GM21717 (cell line): ENCODE measurements around the gene STX3.
"Not testable (repeated sequence)": the region's sequence is repeated elsewhere in the genome, so short reads cannot be mapped to it uniquely, and the experiment has no call there.

Experiments used
- ATAC-seq: cut with Tn5 transposase; IDR thresholded peaks from one replicate; pipeline ENCODE4 v1.9.1; 2021; ENCODE audit warnings: mild to moderate bottlenecking, moderate library complexity; ENCODE audit not compliant: unreplicated experiment

The STX3 gene

DNA sequence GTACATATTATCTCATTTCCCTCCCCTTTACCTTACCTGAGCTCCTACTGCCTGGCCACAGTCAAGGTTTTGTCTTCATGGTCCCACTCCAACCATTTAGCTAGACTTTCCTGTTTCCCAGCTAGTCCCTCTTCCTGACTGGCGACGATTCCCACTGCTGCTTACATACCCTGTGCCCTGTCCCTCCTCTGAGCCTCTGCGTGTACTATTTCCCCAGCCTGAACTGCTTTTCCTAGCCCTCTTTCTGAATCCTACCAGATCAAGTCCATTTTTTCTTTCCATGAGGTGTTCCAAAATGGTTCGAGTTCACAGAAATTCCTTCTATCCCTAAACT lies 32.0 kb downstream of the STX3 start:
- no peak for ATAC-seq

DNA sequence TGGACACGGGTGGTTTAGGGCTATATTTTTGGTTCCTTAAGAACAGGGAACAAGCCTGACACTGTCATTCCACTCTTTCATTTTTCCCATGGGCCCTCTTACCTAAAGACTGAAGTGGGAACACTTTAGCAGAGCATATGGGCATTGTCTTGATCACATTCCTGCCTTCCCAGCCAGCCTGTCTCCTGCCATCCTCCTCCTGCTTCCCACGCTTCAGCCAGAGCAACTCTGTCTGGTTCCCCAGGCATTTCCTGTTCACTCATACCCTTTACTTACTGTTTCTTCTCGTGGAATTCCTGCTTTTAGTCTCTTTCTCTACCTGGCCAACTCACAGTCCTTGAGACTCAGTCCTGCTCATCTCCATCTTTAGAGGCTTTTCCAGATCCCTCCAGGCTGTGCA lies 32.6 kb downstream of the STX3 start:
- ATAC-seq: no peak

DNA sequence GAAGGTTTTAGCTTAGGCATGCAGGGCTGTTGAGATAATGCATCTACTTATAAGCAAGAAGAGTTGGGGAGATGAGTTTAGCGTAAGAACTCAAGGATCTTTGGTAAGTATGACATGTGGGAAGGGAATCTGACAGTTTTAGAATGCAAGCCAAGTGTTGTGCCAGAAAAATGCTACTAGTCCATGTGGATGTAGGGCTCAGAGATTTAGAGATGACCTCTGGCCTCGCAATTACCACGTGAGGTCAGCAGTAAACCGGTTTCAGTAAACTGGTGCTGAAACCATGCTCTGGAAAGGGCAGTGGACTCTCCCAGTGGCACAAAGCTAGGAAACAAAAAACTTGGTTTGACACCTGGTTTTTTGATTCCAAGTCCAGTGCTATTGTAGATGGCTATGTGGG lies 36.5 kb downstream of the STX3 start:
- ATAC-seq: no peak

DNA sequence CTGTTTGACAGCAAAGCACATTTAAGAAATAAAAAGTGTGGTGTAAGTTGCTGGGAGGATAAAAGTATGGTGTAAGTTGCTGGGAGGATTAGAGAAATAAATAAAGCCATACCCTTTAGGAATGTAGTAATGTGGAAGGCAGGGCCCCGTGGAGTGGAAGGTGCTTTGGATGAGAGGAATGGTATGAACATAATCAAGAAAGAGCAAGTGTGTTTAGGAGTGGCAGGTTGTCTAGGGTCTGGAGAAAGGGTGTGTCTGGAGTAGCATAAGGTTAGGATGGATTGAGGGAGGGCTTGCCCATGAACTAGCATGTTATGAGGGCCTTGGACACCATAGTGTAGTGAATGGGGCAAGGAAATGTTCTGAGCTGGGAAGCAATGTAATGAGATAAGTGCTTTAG lies 37.3 kb downstream of the STX3 start:
- no peak for ATAC-seq

DNA sequence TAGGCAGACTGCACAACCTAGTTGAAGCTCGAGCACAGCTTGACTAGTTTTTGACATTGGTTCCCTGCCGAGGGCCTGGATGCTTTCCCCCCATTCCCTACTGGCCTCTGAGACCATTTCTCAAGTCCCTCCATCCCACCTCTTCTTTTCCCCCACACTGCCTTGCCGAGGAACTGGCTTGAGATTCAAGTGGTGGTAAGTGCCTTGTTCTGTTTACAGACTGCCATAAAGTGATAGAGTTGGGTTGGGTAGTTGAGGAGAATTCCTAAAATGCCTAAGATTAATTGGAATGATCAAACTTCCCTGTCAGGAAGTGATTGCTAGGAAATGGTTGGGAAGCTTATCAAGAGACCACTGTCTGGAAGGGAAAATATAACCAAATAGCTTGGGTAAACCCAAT lies 39.2 kb downstream of the STX3 start:
- no peak for ATAC-seq

DNA sequence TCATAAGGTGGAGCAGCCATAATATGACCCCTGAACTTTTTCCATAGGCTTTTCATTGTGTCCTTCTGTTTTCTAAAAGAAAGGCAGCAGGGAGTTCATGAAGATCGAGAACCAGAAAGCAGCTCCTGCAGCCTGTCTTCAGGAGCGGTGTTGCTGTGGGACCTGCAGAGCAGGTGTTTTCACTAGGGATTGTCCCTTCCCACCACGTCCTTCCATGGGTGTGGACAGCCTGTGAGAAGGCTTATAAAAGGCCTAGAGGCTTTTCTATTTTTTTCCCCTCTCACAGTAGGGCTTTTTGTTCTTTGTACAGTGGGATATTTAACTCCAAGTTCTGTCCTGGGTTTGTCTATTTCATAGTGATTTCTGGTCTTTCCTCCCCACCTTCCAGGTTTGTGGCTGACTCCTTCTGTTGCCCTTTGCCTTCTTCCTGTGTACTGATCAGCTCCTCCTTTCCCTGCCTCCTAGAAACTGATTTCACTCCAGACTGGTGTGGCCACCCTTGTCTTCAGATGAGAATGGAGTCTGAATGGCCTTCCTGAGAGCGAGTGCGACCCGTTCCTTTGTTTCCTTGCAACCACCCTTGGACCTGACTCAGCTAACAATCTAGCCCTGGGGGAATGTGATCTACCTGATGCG lies 45.3 kb downstream of the STX3 start:
- no peak for ATAC-seq

DNA sequence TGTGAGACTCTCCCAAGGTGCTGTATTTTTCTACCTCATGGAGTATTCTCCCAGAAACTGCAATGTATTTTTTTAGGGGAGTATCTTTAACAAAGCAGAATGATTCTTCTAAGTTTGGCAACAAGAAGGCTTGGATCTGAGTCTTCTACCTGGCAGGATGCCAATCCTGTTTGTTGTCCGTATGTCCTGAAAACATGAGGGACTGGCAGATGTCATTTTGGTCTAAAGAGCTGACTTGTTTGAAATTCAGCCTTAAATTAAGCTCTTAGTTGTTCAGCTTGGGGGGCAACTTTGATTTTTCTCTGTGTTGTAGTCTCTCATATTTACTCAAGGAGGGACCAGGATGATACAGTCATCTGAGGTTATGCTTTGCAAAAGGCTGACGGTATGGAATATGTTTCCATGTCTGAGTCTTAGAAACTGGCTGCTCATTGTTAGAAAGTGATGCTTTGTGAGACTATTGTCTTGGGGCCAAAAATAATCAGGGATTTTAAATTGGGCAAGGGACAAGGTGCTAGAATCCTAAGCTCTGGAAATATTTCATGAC lies 46.1 kb downstream of the STX3 start:
- ATAC-seq: no peak

DNA sequence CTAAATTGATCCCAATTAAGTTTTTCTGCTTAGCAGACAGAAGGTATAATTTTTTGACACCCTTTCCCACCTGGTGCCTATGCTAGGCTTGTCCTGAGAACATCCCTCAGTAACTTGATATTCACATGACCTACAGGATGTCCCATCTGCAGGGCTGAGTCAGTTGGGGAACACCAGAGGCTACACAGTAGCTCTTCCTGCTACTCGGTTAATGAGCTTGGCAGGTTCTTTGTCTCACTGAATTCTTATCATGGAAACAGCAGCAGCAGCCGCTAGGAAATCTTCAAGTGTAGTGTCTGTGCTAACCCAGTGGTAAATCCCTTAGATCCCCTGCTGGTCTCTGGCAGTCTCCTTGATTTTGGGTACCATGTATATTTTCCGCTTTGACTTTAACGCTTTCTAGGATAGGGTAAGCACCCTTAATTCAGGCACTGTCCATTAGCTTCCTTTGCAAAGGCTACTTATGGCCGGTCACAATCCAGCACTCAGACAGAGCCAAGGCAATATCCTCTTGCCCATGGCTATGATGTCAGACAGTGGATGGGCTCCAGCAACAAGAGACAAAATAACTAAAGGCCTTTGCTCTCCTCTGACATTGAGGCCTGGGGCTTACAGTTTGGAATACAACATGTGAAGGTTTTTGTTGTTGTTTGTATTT lies 46.9 kb downstream of the STX3 start:
- ATAC-seq: no peak

DNA sequence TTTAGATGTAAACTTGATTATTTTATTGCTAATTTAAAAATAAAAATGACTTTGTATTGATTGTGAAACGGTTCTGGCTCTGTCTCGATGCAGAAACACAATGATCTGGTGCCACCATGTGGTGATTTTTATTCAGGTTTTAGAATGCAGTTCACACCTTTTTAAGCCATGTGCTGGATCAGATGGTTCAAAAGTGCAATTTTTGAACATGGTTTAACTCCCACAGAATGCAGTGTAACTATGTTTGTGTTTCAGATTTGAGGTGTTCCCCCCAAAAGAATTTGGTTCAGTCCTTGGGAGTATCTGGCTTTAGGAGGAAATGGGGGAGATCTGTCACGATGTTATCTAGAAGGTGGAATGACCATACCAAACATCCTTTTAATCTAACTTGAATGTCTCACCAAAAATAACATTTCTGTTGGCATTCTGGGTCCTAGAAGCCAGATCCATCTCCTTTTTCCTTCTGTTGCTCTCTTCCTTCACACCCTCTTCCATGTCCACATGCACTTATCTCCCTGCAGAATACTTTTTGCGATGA lies 47.5 kb downstream of the STX3 start:
- ATAC-seq: no peak

DNA sequence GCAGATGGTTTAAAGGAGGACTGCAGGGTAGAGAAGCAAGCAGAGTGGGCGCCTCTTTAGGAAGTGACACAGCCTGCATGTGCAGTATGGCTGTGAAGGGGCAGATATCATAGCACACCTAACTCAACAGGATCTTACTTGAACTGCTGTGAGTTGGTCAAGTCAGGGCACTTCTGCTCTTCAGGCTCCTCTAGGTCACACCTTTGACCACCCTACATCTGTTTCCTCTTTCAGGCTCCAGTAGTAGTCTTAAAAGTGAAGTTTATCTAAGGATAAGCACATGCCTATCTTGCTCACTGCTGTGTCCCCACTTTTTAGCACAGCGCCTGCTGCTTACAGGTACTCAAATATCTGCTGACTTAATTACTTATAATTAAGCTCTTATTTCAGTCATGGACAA lies 48.9 kb downstream of the STX3 start:
- ATAC-seq: no peak

DNA sequence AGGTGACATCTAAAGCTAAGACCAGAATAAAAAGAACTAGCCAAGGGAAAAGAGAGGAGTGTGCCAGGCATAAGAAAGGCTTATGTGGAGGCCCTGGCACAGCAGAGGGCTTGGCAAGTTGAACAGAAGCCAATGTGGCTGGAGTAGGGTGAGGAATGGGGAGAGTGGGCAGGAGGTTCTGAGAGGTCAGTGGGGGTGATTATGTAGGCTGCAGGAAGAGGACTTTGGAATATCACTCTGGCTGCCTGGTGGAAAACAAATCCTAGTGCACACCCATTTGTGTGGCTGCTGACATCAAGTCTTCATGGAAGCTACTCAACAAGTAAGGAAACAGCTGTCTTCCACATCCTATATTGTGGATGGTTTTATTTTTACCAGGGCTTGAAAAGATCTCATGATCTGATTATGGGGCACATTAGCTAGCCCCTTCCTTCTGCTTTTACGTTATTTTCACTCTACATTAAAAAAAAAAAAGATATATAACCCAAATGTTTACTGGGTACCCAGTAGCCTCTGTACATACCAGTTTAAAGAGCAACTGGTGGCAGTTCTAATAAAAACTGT lies 52.0 kb downstream of the STX3 start:
- ATAC-seq: no peak

DNA sequence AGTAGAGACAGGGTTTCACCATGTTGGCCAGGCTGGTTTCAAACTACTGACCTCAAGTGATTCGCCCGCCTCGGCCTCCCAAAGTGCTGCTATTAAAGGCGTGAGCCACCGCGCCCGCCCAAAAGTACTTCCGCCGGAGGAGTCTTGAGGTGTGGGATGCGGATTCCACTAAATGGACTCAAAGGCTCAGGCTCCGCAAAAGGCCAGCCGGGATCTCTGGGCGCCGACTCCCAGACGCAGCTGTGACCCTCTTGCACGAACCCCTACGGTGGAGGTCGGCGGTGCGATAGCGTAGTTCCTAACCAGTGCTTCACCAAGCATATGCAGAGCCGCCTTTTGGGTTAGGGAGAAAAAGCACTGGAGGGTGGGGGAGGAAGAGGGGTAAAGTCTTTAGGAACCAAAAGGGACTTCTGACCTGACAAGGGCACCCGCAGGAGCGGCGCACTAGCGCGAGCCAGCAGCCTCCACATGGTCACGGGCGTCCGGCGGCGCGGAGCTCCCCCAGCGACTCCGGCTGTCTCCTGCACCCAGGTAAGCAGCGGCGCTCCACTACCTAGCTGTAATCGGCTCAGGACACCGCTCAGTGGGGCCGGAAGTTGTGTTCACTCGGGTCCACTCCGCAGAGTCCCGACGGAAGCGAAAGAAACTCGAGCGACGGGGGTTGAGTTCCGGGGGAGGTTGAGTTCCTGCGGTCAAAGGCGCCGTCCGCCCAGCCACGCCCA lies 55.2 kb downstream of the STX3 start, which contains the start of gene MRPL16:
MRPL16 (minus strand) TSS at position 590 of the 722 bp plus-strand sequence; CDS start at position 470, 120 bp downstream.
- peak; percentile 98 for ATAC-seq

DNA sequence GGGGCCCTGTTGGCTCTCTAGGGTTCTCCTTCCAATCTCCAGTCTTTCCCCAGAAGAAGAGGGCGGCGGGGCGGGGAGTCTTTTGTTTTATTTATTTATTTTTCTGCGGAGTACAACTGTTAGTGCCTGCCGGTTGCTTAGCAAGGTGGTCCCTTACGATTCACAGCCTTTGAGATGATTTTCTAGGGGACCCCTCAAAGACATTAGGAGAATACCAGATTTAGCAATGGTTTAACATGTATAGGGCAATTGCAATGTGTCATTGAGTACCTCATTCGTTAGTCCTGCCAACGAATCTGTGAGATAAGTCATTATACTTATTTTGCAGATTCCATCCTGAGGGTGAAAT lies 55.7 kb downstream of the STX3 start:
- no peak for ATAC-seq

DNA sequence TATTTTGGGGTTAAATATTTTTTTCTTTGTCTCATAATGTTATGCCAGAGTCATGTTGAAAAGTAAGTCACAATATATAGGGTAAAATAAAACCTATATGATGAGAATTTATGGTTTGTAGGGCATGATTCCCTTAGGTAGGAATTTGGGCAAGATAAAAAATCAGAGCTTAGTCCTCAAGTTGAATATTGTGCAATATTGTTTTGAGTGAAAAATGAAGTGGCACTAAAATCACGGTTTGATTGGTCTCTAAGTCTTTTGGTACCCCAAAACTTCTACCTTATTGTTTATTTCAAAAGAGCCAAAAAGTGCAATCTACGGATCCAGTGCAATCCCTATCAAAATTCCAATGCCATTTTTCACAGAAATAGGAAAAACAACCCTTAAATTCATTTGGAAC lies 57.0 kb downstream of the STX3 start:
- no peak for ATAC-seq

DNA sequence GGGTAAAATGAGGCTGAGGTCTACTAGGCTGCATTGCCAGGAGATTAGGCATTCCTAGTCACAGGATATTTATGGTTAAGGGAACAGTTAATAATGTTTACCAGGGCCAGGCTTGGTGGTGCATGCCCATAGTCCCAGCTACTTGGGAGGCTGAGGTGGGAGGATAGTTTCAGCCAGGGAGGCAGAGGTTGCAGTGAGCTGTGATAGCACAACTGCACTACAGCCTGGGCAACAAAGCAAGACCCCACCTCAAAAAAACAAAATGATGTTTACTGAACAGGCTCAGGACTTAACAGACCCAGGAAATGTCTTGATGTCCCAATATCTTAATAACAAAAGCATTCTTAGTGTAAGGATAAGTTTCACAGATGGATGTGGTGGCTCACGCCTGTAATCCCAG lies 58.2 kb downstream of the STX3 start:
- ATAC-seq: no peak

DNA sequence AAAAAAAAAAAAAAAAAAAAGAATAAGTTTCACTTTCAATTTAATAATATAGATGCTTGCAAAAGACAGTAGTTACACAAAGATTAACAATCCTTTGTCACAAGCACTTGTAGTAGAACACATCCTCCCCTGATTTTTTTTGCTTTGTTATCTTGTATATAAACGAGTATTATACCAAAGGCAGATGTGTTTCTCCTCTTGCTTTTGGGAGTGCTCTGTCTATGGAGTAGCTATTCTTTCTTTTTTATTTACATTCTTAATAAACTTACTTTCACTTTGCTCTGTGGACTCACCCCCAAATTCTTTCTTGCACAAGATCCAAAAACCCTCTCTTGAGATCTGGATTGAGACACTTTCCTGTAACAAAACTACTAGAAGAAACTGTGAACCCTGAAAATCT lies 58.8 kb downstream of the STX3 start:
- ATAC-seq: no peak

DNA sequence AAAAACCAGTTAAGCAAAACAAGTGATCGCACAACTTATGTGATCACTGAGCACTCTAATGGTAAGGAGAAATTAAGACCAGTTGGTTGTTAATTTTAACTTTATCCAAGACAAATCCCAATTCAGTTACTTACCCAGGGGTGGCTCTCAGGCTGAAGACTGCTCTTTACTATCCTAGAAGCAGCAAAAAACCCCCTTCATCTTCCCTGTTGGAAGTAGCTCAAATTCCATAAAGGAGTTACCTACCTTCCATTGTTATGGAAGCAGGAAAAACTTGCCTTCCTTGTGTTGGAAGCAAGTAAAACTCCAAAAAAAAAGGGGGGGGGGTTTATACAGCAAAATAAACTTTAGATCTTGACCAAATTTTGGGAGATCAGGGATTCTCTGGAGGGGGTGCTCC lies 60.6 kb downstream of the STX3 start:
- no peak for ATAC-seq

DNA sequence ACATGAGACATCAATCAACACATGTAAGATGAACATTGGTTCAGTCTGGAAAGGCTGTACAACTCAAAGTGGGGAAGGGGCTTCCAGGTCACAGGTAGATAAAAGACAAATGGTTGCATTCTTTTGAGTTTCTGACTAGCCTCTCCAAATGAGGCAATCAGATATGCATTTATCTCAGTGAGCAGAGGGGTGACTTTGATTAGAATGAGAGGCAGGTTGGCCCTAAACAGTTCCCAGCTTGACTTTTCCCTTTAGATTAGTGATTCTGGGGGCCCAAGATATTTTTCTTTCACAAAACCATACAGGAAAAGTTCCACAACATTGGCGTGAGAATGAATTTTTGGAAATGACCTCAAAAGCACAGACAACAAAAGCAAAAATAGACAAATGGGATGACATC lies 61.3 kb downstream of the STX3 start:
- not testable (repeated sequence) for ATAC-seq

DNA sequence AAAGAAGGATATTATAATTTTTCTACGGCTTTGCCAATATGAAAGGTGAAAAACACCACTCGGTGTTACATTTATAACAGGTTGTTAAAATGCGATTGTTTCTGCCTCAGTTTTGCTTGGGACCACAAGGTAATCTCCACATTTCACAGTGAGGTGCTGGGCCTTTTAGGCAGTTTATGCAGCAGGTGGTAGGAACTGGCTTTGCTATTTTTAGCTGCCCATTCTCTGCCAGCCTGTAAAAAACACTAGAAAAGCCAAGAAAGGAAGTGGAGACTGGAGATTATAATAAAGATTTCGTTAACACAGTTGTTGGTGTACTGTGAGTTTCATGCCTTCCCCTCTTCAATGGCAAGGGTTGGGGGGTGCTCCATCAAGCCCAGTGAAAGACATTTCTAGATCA lies 63.4 kb downstream of the STX3 start:
- ATAC-seq: no peak

DNA sequence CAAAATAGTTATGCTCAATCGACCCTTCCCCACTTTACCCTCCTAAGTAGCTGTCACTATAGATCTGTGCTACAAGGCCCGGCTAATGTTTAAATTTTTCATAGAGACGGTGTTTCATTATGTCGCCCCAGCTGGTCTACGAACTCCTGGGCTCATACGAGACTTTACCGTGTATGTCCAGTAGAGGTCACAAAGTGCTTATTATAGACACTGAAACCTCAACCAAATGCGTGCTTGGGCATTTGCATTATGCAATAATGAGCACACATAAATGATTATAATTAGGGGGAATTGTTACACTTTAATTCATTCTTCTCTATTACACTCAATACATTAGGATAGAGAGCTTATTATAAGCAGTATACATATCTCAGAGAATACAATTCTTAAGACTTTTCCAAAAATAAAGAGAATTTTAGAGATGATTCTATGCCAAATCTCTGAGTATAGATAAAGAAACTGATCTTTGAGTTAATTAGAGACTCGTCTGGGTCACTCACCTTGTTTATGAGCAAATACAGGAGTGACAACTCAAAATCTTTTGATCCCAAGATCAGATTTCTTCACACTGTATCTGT lies 67.9 kb downstream of the STX3 start:
- peak; percentile 80 for ATAC-seq

DNA sequence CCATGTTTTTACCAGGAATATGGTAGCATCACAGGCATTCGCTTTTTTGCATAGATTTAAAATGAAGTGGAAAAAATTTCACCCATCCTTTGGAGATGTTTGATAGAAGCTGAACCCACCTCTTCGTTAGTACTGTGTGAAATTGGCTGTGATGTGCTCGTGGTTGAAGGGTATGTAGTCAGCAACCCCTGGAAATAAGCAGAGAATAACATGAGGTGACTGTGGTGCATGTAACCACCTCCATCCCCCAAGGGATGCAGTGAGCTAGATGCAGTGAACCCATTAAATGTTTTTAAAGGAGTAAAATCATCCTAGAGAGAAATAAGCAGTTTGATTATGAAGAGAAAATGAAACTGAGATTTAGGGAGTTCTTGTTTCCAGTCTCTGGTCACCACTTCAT lies 74.2 kb downstream of the STX3 start:
- ATAC-seq: no peak
